DOHH2 (cell line): ENCODE measurements around the gene MAPK11.

Source experiments
- CTCF ChIP-seq: fragments of 200-600 bp; sonication (generic); IDR thresholded peaks from one replicate; pipeline ENCODE4 v1.5.1; 2014; ENCODE audit warnings: antibody characterized with exemption, mild to moderate bottlenecking, low read depth, low read length; ENCODE audit not compliant: poor library complexity, severe bottlenecking
- EZH2phosphoT487 ChIP-seq: fragments of 200-600 bp; sonication (generic); IDR thresholded peaks from 2 replicates; pipeline ENCODE4 v1.6.1; 2017; ENCODE audit warnings: borderline replicate concordance, mild to moderate bottlenecking, antibody characterized with exemption, low read length, moderate library complexity, mixed read lengths

GRCh38 chr22:50305923-50306566 lies 35.9 kb upstream of the MAPK11 start:
- TF ChIP-seq CTCF: no peak
- TF ChIP-seq EZH2phosphoT487: no peak
